H9 (cell line): ENCODE data around the gene NAB2. TPM values are rescaled to one million over a fixed set of nuclear protein-coding genes. Genes with fewer than 3 reads are reported as not detected.
A peak's percentile ranks its signal among the peaks of the same experiment; 100 is the strongest.

ENCODE experiments used
- DNase-seq: peaks from one replicate; pipeline ENCODE4 v3.0.0-alpha.2; 2017
- H2AFZ ChIP-seq: one replicate; pipeline ENCODE4 v1.6.1; 2013; ENCODE audit warnings: mild to moderate bottlenecking, low read length, control low read depth, moderate library complexity
- H2AK5ac ChIP-seq: 2 replicates; pipeline ENCODE4 v1.6.1; 2013; ENCODE audit warnings: low read length, control low read depth, mixed read lengths; ENCODE audit not compliant: insufficient read length
- H2BK120ac ChIP-seq: one replicate; pipeline ENCODE4 v1.6.1; 2013; ENCODE audit warnings: low read depth, mild to moderate bottlenecking, low read length, control low read depth, inconsistent platforms; ENCODE audit not compliant: poor library complexity, severe bottlenecking
- H2BK12ac ChIP-seq: 2 replicates; pipeline ENCODE4 v1.6.1; 2013; ENCODE audit warnings: low read length, control low read depth, mixed read lengths, low read depth; ENCODE audit not compliant: insufficient read length
- H2BK15ac ChIP-seq: 2 replicates; pipeline ENCODE4 v1.6.1; 2013; ENCODE audit warnings: low read depth, low read length, control low read depth
- H2BK20ac ChIP-seq: one replicate; pipeline ENCODE4 v1.6.1; 2013; ENCODE audit warnings: low read depth, mild to moderate bottlenecking, low read length, control low read depth, inconsistent platforms; ENCODE audit not compliant: poor library complexity, severe bottlenecking
- H2BK5ac ChIP-seq: 2 replicates; pipeline ENCODE4 v1.6.1; 2013; ENCODE audit warnings: low read length, control low read depth, mixed read lengths; ENCODE audit not compliant: insufficient read length
- H3K14ac ChIP-seq: 2 replicates; pipeline ENCODE4 v1.6.1; 2013; ENCODE audit warnings: low read length, control low read depth; ENCODE audit not compliant: insufficient read depth
- H3K18ac ChIP-seq: 2 replicates; pipeline ENCODE4 v1.6.1; 2013; ENCODE audit warnings: low read depth, mild to moderate bottlenecking, mixed read lengths, low read length, control low read depth; ENCODE audit not compliant: insufficient read length
- H3K23ac ChIP-seq: 2 replicates; pipeline ENCODE4 v1.6.1; 2013; ENCODE audit warnings: low read length, control low read depth, mixed read lengths, low read depth; ENCODE audit not compliant: insufficient read length
- H3K23me2 ChIP-seq: 2 replicates; pipeline ENCODE4 v1.6.1; 2013; ENCODE audit warnings: low read depth, mild to moderate bottlenecking, mixed read lengths, low read length, control low read depth; ENCODE audit not compliant: insufficient read length, poor library complexity, severe bottlenecking
- H3K27ac ChIP-seq: 2 replicates; pipeline ENCODE4 v1.5.1; 2013; ENCODE audit warnings: low read length, control low read depth, mixed read lengths, low read depth; ENCODE audit not compliant: insufficient read length
- H3K27me3 ChIP-seq: 2 replicates; pipeline ENCODE4 v1.6.1; 2013; ENCODE audit warnings: low read length, control low read depth, inconsistent platforms; ENCODE audit not compliant: insufficient read depth
- H3K4ac ChIP-seq: 2 replicates; pipeline ENCODE4 v1.6.1; 2013; ENCODE audit warnings: low read depth, mild to moderate bottlenecking, control low read depth, inconsistent platforms, low read length, moderate library complexity
- H3K4me1 ChIP-seq: 2 replicates; pipeline ENCODE4 v1.6.1; 2013; ENCODE audit warnings: low read length, control low read depth, inconsistent platforms; ENCODE audit not compliant: insufficient read depth
- H3K4me2 ChIP-seq: 2 replicates; pipeline ENCODE4 v1.6.1; 2013; ENCODE audit warnings: low read length, control low read depth, mixed read lengths; ENCODE audit not compliant: insufficient read length, insufficient read depth
- H3K56ac ChIP-seq: 2 replicates; pipeline ENCODE4 v1.6.1; 2013; ENCODE audit warnings: low read depth, mild to moderate bottlenecking, mixed read lengths, low read length, control low read depth; ENCODE audit not compliant: insufficient read length
- H3K79me1 ChIP-seq: 2 replicates; pipeline ENCODE4 v1.6.1; 2013; ENCODE audit warnings: low read depth, mild to moderate bottlenecking, moderate library complexity, low read length, control low read depth, inconsistent platforms; ENCODE audit not compliant: insufficient read depth, poor library complexity, severe bottlenecking
- H3K79me2 ChIP-seq: 2 replicates; pipeline ENCODE4 v1.6.1; 2013; ENCODE audit warnings: low read length, control low read depth, inconsistent platforms; ENCODE audit not compliant: insufficient read depth
- H3K9ac ChIP-seq: 2 replicates; pipeline ENCODE4 v1.6.1; 2013; ENCODE audit warnings: low read length, control low read depth, mixed read lengths; ENCODE audit not compliant: insufficient read length; ENCODE audit errors: extremely low read depth
- H3K9me3 ChIP-seq: one replicate; pipeline ENCODE4 v1.6.1; 2013; ENCODE audit warnings: low read depth, low read length, inconsistent platforms; ENCODE audit not compliant: control insufficient read depth
- H3T11ph ChIP-seq: one replicate; pipeline ENCODE4 v1.6.1; 2013; ENCODE audit warnings: mild to moderate bottlenecking, low read length, control low read depth, inconsistent platforms
- H4K20me1 ChIP-seq: one replicate; pipeline ENCODE4 v1.6.1; 2013; ENCODE audit not compliant: control insufficient read depth, insufficient read length, insufficient read depth
- H4K5ac ChIP-seq: 2 replicates; pipeline ENCODE4 v1.6.1; 2013; ENCODE audit warnings: low read depth, mild to moderate bottlenecking, mixed read lengths, low read length, control low read depth; ENCODE audit not compliant: insufficient read length
- H4K8ac ChIP-seq: replicated peaks from 2 replicates; pipeline ENCODE4 v1.6.1; 2013; ENCODE audit warnings: low read length, control low read depth, mixed read lengths, low read depth; ENCODE audit not compliant: insufficient read length
- H4K91ac ChIP-seq: 2 replicates; pipeline ENCODE4 v1.6.1; 2013; ENCODE audit warnings: low read depth, mild to moderate bottlenecking, moderate library complexity, mixed read lengths, low read length, control low read depth; ENCODE audit not compliant: insufficient read length
- H3K27ac Mint-ChIP-seq, 3 experiments: 2 replicates in 2 of 3; 3 replicates in 1 of 3; pipeline ENCODE4 v1.8.0; 2020 to 2021; ENCODE audit warnings: mixed read lengths in 3 of 3, mild to moderate bottlenecking in 1 of 3, moderate library complexity in 1 of 3
- H3K27me3 Mint-ChIP-seq: 2 replicates; pipeline ENCODE4 v1.8.0; 2021; ENCODE audit warnings: low read depth, mild to moderate bottlenecking, moderate library complexity, mixed read lengths
- H3K36me3 Mint-ChIP-seq, 3 experiments: 2 replicates in 2 of 3; 3 replicates in 1 of 3; pipeline ENCODE4 v1.8.0; 2020 to 2021; ENCODE audit warnings: low read depth in 3 of 3, mixed read lengths in 3 of 3; ENCODE audit not compliant: insufficient read depth in 1 of 3
- H3K4me1 Mint-ChIP-seq, 2 experiments: 2 replicates each; pipeline ENCODE4 v1.8.0; 2020; ENCODE audit warnings: mixed read lengths in 2 of 2
- H3K4me3 Mint-ChIP-seq, 2 experiments: 2 replicates in 1 of 2; 3 replicates in 1 of 2; pipeline ENCODE4 v1.8.0; 2020 to 2021; ENCODE audit warnings: mild to moderate bottlenecking in 2 of 2, mixed read lengths in 2 of 2, moderate library complexity in 1 of 2
- H3K9me3 Mint-ChIP-seq, 2 experiments: 2 replicates in 1 of 2; 3 replicates in 1 of 2; pipeline ENCODE4 v1.8.0; 2020; ENCODE audit warnings: mild to moderate bottlenecking in 2 of 2, mixed read lengths in 2 of 2, moderate library complexity in 1 of 2
- WGBS: extraction: QIAGEN DNeasy Blood & Tissue Kit; methylation state at CpG from one replicate; pipeline ENCODE4 v1.1.7; 2013; ENCODE audit warnings: missing lambda C conversion rate, low lambda C conversion rate, mixed read lengths; ENCODE audit not compliant: insufficient read length; ENCODE audit errors: extremely low coverage; 5-methylcytosine and 5-hydroxymethylcytosine counted together
- total RNA-seq: library from RNA; stranded (reverse); gene quantifications from 2 replicates; pipeline ENCODE4 v1.2.1, GENCODE V29; 2021
- TF ChIP-seq, protein P1 (sequence below): fragments of 200-600 bp; sonication (generic); conservative IDR thresholded peaks from 3 replicates; pipeline ENCODE4 v1.8.0; 2021; ENCODE audit warnings: antibody characterized with exemption, mild to moderate bottlenecking

The NAB2 gene
- total RNA-seq, 1 experiment from 2014 or later = 67.8 TPM

- Histone ChIP-seq H3K23me2 (peaks cover 11% of the 10 kb centered on the region), H3K79me2 (no peaks in the 10 kb centered on the region), H4K20me1 (no peaks in the 10 kb centered on the region), H2BK12ac (no peak overlapping the region), H3K9ac (peak overlapping the region; percentile 18), H3K9me3 (no peaks in the 10 kb centered on the region), H3K23ac (no peak overlapping the region), H3K27me3 (no peaks in the 10 kb centered on the region), H3K4ac (no peak overlapping the region), H2BK5ac (no peak overlapping the region), H4K8ac (no peak overlapping the region), H3K56ac (no peak overlapping the region), H3K79me1 (no peaks in the 10 kb centered on the region), H2AK5ac (no peak overlapping the region), H4K5ac (no peak overlapping the region), H3T11ph (no peak overlapping the region), H3K4me1 (no peaks in the 10 kb centered on the region; the same call in 1 of the 2 replicates), H3K4me2 (peak overlapping the region; percentile 47), H2AFZ (no peak overlapping the region), H3K18ac (no peak overlapping the region), H2BK15ac (no peak overlapping the region), H3K14ac (no peak overlapping the region), H3K27ac (no peak overlapping the region), H4K91ac (no peak overlapping the region), H2BK20ac (no peak overlapping the region), H2BK120ac (no peak overlapping the region)
- Mint-ChIP-seq H3K36me3 (peaks cover 2 to 34% (median 16%) of the 10 kb centered on the region in 3 experiments; a peak in 5 of 7 replicates), H3K9me3 (no peaks in the 10 kb centered on the region; a peak in 1 of 5 replicates), H3K4me1 (peaks cover 29 to 44% of the 10 kb centered on the region in 2 experiments), H3K27me3 (no peaks in the 10 kb centered on the region; the same call in 1 of the 2 replicates), H3K4me3 (peak overlapping the region; percentile 69 to 81), H3K27ac (peak overlapping the region; percentile 99; a peak in 5 of 7 replicates)
- DNase-seq = no peak
- no CpG with 5 or more reads among the region's 7 CpGs for WGBS
- TF ChIP-seq, protein P1, sequence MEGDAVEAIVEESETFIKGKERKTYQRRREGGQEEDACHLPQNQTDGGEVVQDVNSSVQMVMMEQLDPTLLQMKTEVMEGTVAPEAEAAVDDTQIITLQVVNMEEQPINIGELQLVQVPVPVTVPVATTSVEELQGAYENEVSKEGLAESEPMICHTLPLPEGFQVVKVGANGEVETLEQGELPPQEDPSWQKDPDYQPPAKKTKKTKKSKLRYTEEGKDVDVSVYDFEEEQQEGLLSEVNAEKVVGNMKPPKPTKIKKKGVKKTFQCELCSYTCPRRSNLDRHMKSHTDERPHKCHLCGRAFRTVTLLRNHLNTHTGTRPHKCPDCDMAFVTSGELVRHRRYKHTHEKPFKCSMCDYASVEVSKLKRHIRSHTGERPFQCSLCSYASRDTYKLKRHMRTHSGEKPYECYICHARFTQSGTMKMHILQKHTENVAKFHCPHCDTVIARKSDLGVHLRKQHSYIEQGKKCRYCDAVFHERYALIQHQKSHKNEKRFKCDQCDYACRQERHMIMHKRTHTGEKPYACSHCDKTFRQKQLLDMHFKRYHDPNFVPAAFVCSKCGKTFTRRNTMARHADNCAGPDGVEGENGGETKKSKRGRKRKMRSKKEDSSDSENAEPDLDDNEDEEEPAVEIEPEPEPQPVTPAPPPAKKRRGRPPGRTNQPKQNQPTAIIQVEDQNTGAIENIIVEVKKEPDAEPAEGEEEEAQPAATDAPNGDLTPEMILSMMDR = no peak
These were observed 20.5 kb downstream of the NAB2 start for GRCh38 chr12:57109207-57110103.
